WI38 (cell line): ENCODE measurements around the gene SLC25A10.

ENCODE experiments used
- H3K4me3 ChIP-seq: 2 replicates; pipeline ENCODE4 v1.5.1; 2011; ENCODE audit warnings: low read depth, mild to moderate bottlenecking, control low read depth, low read length
- TF ChIP-seq, protein P1 (sequence below): IDR thresholded peaks from 2 replicates; pipeline ENCODE4 v1.5.1; 2012; ENCODE audit warnings: low read depth, mild to moderate bottlenecking, control low read depth, low read length

Gene SLC25A10, protein sequence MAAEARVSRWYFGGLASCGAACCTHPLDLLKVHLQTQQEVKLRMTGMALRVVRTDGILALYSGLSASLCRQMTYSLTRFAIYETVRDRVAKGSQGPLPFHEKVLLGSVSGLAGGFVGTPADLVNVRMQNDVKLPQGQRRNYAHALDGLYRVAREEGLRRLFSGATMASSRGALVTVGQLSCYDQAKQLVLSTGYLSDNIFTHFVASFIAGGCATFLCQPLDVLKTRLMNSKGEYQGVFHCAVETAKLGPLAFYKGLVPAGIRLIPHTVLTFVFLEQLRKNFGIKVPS

DNA sequence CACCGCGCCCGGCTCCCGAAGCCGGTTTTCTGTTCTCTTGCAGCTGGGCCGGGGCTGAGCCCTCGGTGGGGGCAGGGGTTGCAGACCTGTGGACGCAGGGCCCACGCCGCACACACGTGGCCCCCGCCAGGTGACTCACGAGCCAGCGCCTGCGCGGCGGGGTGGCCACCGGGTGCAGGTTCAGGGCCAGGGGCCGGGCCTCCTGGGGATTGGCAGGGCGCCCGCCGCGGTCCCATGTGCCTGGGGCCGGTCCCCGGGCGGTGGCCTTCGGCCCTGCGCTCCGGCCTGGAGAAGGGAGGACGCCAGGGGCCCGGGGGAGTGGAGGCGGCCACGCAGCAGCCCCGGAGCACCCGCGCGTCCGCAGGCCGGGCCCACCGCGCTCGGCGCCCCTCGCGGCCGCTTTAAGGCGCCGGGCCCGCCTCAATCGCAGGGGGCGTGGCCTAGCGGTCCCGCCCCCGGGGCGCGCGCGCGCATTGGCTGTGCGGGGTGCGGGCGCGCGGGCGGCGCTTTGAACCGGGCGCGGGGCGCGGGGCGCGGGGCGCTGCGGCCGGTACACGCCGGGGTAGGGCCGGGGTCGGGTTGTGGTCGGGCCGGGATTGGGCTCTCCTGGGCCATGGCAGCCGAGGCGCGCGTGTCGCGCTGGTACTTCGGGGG, at the start of gene SLC25A10:
Gene SLC25A10 (plus strand): TSS at position 471 of the 654 bp plus-strand sequence. CDS start 143 bp downstream, at position 614.
- peak within 1 kb of the TSS; percentile 67 for H3K4me3 ChIP-seq
- TF ChIP-seq, protein P1, sequence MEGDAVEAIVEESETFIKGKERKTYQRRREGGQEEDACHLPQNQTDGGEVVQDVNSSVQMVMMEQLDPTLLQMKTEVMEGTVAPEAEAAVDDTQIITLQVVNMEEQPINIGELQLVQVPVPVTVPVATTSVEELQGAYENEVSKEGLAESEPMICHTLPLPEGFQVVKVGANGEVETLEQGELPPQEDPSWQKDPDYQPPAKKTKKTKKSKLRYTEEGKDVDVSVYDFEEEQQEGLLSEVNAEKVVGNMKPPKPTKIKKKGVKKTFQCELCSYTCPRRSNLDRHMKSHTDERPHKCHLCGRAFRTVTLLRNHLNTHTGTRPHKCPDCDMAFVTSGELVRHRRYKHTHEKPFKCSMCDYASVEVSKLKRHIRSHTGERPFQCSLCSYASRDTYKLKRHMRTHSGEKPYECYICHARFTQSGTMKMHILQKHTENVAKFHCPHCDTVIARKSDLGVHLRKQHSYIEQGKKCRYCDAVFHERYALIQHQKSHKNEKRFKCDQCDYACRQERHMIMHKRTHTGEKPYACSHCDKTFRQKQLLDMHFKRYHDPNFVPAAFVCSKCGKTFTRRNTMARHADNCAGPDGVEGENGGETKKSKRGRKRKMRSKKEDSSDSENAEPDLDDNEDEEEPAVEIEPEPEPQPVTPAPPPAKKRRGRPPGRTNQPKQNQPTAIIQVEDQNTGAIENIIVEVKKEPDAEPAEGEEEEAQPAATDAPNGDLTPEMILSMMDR = no peak

DNA sequence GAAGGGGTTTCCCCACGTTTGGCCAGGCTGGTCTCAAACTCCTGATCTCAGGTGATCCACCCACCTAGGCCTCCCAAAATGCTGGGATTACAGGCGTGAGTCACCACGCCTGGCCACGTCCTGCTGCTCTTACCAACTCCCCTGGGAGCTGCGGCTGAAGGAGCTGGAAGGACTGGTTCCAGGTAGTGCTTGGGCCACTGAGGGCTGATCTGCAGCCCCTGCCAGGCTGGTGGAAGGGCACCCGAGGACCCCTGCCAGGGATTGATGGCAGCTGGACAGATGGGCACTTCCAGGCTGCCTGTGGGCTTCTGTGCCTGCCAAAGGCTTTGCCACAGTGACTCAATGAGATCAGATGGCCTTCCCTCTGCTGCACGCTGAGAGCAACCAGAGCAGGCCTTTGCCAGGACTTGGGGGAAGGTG, 48.0 kb upstream of the SLC25A10 start:
- TF ChIP-seq, protein P1 = no peak
- no peak overlapping the region for H3K4me3 ChIP-seq

DNA sequence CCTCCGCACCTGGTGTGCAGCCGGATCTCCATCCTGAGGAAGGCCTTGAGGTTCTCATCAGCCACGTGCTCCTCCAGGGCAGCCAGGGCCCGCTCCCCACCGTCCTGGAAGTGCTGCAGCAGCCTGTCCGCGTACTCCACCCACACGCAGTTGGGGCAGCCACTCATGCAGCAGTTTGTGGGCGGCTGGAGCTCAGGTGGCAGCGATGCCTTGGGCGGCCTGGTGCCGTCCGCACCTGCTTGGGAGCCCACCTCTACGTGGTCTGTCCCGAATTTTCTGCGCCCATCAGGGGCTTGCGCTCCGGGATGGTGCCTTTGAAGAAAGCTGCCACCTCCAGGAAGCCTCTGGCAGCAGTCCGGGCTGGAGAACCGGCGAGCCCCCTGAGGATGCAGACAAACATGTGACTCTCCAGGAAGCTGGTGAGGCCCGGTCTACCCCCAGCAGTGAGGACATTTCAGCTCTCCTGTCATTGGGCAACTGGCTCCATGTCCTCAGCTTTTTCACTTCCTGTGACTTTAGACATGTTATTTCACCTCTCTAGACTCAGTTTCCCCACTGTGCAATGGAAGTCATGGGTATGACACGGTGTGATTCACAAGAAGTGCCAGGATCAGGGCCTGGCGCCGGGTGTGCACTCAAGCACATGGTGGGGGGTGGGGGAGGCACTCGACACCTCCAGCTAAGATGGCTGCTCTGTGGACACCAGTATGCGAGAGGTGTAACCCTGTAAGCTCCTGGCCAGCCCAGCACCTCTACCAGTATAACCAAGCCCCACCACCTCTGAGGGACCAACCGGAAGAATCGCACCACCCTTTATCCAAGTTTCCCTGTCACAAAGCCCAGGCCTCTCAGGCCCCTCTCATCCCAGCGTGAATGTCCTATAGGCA, 46.6 kb upstream of the SLC25A10 start:
- TF ChIP-seq, protein P1 = no peak
- peak overlapping the region; percentile 80 for H3K4me3 ChIP-seq

DNA sequence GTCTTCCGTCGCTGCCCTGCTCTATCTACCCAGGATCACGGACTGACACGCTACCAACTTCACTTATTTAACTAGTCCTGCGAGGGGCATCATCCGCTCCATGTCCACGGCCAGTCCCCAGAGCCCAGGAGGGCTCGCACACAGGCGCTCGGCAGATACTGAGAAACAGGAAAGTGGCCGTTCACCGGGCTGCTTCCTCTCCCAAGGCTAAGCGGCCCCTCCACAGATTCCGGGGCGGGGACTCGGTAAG, 46.1 kb upstream of the SLC25A10 start:
- H3K4me3 ChIP-seq = peak overlapping the region; percentile 80

DNA sequence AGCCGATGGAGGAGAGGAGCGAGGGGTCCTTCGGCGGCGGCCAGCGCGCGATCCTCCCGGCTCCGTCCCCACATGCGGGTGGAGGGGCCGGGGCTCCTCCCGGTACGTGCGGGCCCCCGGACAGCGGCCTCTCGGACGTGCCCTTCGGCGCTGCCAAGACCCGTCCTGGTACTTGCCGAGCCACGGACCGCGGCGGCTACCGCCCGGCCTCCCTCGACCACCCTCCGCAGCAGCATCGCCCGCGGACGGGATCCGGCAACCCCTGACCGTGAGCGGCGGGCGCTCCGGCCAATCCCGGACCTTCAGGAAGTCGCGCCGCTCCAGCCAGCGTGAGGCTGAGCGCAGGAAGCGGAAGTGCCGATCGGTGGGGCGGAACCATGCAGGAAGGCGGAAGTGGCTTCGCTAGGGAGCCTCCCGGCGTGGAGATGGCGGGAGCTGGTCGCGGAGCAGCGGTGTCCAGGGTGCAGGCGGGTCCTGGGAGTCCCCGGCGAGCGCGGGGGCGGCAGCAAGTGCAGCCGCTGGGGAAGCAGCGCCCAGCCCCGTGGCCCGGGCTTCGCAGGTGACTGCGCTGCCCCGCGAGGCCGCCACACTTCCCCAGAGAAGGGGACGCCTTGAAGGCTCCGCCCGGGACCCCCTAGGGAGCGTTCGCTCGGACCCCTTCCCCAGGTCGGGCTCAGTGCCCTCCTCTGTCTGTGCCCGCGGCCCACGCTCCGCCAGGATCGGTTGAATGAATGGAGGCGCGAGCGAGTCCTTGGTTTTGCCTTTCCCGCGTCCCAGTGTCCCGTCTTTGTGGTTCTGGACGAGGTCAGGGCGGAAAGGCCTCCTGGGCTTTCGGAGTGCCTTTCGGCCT, 45.5 kb upstream of the SLC25A10 start, which contains the start of the genes CCDC137 and OXLD1:
Gene CCDC137 (plus strand): TSS at position 396 of the 850 bp plus-strand sequence. CDS start 30 bp downstream, at position 426.
Gene OXLD1 (minus strand): TSS at position 264 of the 850 bp plus-strand sequence. CDS start 28 bp downstream, at position 236.
- TF ChIP-seq, protein P1 = no peak
- peak within 1 kb of the TSS; percentile 80 for H3K4me3 ChIP-seq

More for the DNA sequence above, 46.1 kb upstream of the SLC25A10 start:
- TF ChIP-seq, protein P1 = no peak

DNA sequence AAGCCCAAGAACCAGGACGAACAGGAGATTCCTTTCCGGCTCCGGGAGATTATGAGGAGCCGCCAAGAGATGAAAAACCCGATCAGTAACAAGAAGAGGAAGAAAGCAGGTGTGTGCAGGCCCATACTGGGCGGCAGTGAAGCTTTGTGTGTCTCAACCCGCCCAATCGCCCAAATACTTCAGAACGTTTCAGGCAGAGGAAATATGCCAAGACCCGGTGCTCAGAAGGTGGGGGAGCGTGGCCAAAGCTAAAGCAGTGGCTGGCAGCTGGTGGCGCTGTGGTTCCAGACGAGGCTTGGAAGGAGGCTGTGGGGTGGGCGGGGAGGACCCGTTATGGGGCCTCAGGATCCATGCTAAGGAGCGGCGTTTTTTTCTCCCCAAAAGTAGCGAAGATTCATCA, 44.3 kb upstream of the SLC25A10 start:
- no peak overlapping the region for H3K4me3 ChIP-seq
- TF ChIP-seq, protein P1 = no peak
